Keratinocyte (primary cell): ENCODE data around the gene TNFRSF17. TPM values are rescaled to one million over a fixed set of nuclear protein-coding genes. Genes with fewer than 3 reads are reported as not detected.
"Not testable (repeated sequence)": the region's sequence is repeated elsewhere in the genome, so short reads cannot be mapped to it uniquely, and the experiment has no call there.

Experiments used
- DNase-seq: peaks from one replicate; pipeline ENCODE4 v3.0.0-alpha.2; 2011; ENCODE audit warnings: low read depth, missing footprints, low spot score
- FAIRE-seq: peaks from 2 replicates; lab custom pipeline; 2011; peaks lifted over from hg19 to GRCh38; lab: Jason Lieb, UNC
- H2AFZ ChIP-seq: 2 replicates; pipeline ENCODE4 v1.6.0; 2012; ENCODE audit warnings: low read length, control low read depth, inconsistent platforms; ENCODE audit not compliant: control insufficient read depth
- H3K27ac ChIP-seq: 2 replicates; pipeline ENCODE4 v1.5.1; 2011; ENCODE audit warnings: low read length; ENCODE audit not compliant: control insufficient read depth, insufficient read depth
- H3K27me3 ChIP-seq: 3 replicates; pipeline ENCODE4 v1.6.0; 2011; ENCODE audit warnings: low read length; ENCODE audit not compliant: control insufficient read depth, insufficient read depth; ENCODE audit errors: extremely low read depth
- H3K36me3 ChIP-seq, 2 experiments: 2 replicates in 1 of 2; 3 replicates in 1 of 2; pipeline ENCODE4 v1.5.1; 2011; ENCODE audit warnings: low read length in 2 of 2, mild to moderate bottlenecking in 1 of 2; ENCODE audit not compliant: control insufficient read depth in 2 of 2, insufficient read depth in 2 of 2; ENCODE audit errors: extremely low read depth in 1 of 2
- H3K4me1 ChIP-seq: 3 replicates; pipeline ENCODE4 v1.5.1; 2011; ENCODE audit warnings: low read length; ENCODE audit not compliant: control insufficient read depth, insufficient read depth; ENCODE audit errors: extremely low read depth
- H3K4me2 ChIP-seq: 3 replicates; pipeline ENCODE4 v1.6.0; 2011; ENCODE audit warnings: low read depth, low read length; ENCODE audit not compliant: control insufficient read depth, insufficient read depth; ENCODE audit errors: extremely low read depth
- H3K4me3 ChIP-seq, 3 experiments: fragments of 200-600 bp in 1 of 3; sonication (generic) in 1 of 3; 2 replicates in 2 of 3; 3 replicates in 1 of 3; pipeline ENCODE4 v1.5.1; 2011 to 2016; ENCODE audit warnings: low read length in 3 of 3, mild to moderate bottlenecking in 3 of 3, control low read depth in 2 of 3, inconsistent platforms in 1 of 3, low read depth in 1 of 3, mixed read lengths in 1 of 3, mixed run types in 1 of 3, moderate library complexity in 1 of 3; ENCODE audit not compliant: control insufficient read depth in 2 of 3, insufficient read depth in 2 of 3; ENCODE audit errors: extremely low read depth in 1 of 3
- H3K79me2 ChIP-seq: 2 replicates; pipeline ENCODE4 v1.6.0; 2012; ENCODE audit warnings: low read length; ENCODE audit not compliant: control insufficient read depth, insufficient read depth
- H3K9ac ChIP-seq: 3 replicates; pipeline ENCODE4 v1.6.0; 2011; ENCODE audit warnings: low read length; ENCODE audit not compliant: control insufficient read depth, insufficient read depth; ENCODE audit errors: extremely low read depth
- H3K9me1 ChIP-seq: 3 replicates; pipeline ENCODE4 v1.6.0; 2011; ENCODE audit warnings: low read length; ENCODE audit not compliant: control insufficient read depth, insufficient read depth; ENCODE audit errors: extremely low read depth
- H3K9me3 ChIP-seq: 2 replicates; pipeline ENCODE4 v1.5.1; 2012; ENCODE audit warnings: low read depth, low read length; ENCODE audit not compliant: control insufficient read depth
- H4K20me1 ChIP-seq: 3 replicates; pipeline ENCODE4 v1.6.0; 2011; ENCODE audit warnings: low read length; ENCODE audit not compliant: control insufficient read depth, insufficient read depth; ENCODE audit errors: extremely low read depth
- CTCF ChIP-seq, 3 experiments: IDR thresholded peaks in 1 of 3; conservative IDR thresholded peaks in 1 of 3; optimal IDR thresholded peaks in 1 of 3; 2 replicates in 2 of 3; 3 replicates in 1 of 3; pipeline versions ENCODE3 to v1.5.1; 2011; ENCODE audit warnings: low read length in 3 of 3, mild to moderate bottlenecking in 3 of 3, moderate library complexity in 2 of 3, control low read depth in 1 of 3, inconsistent platforms in 1 of 3; ENCODE audit not compliant: insufficient read depth in 2 of 3; ENCODE audit errors: extremely low read depth in 1 of 3
- EZH2 ChIP-seq: IDR thresholded peaks from one replicate; pipeline ENCODE4 v1.6.1; 2012; ENCODE audit warnings: inconsistent platforms, mild to moderate bottlenecking, low read length, moderate library complexity
- dilution Hi-C: fragments of 300-500 bp; cut with MboI; formaldehyde crosslinking; loops from one replicate; pipeline ENCODE4 v1.7.0; 2020; ENCODE audit warnings: low sequenced_read_pairs; ENCODE audit not compliant: extremely low pct_ligation_motif_present
- polyA plus RNA-seq, 5 experiments: library from polyadenylated mRNA; depleted of rRNA in 3 of 5; stranded (reverse) in 3 of 5; stranded (forward) in 1 of 5; unstranded in 1 of 5; fragments of >200 nt; gene quantifications; 1 replicate in 1 of 5; 2 replicates in 3 of 5; 3 replicates in 1 of 5; pipeline versions ENCODE4 v1.2.1 to v1.2.3, GENCODE V29; 2011 to 2012; ENCODE audit warnings: missing spikeins in 2 of 5, low read depth in 1 of 5, low replicate concordance in 1 of 5

The TNFRSF17 gene
- polyA plus RNA-seq, 1 donor (not counting 4 experiments of a cell fraction or from before 2014, with no cell fraction given), result not detected

GRCh38 chr16:11916524-11917285 lies 48.3 kb upstream of the TNFRSF17 start:
- TF ChIP-seq EZH2 (no peak), CTCF (optimal IDR thresholded peaks at IDR 0.05 in 1 of 3, IDR thresholded peaks at IDR 0.05 in 1 of 3, conservative IDR thresholded peaks at IDR 0.05 in 1 of 3; ENCODE audit: extremely low read depth in 1 of 3, insufficient read depth in 2 of 3, low read length in 3 of 3) (peak in 2 of 3 experiments; percentile 6 to 18)
- Histone ChIP-seq H3K9me1 (no peaks in the 10 kb centered on the region), H3K4me3 (peak overlapping the region; percentile 69 to 91 (median 82)), H3K9ac (peak overlapping the region; percentile 83), H3K36me3 (no peaks in the 10 kb centered on the region), H3K27me3 (no peaks in the 10 kb centered on the region), H3K4me2 (peak overlapping the region; percentile 84), H3K27ac (peak overlapping the region; percentile 90), H3K79me2 (peaks cover 39% of the 10 kb centered on the region), H3K9me3 (no peaks in the 10 kb centered on the region), H4K20me1 (peaks cover 18% of the 10 kb centered on the region), H3K4me1 (peaks cover 21% of the 10 kb centered on the region), H2AFZ (peak overlapping the region; percentile 92)
- peak; percentile 52 for FAIRE-seq
- dilution Hi-C loops, result no loop called here
- peak; percentile 50 for DNase-seq

GRCh38 chr16:11924046-11924445 lies 41.0 kb upstream of the TNFRSF17 start:
- H3K4me1 ChIP-seq, H3K79me2 ChIP-seq, dilution Hi-C loops, H2AFZ ChIP-seq, H3K4me2 ChIP-seq, H3K27me3 ChIP-seq, DNase-seq, H3K9me1 ChIP-seq, H3K4me3 ChIP-seq, H3K36me3 ChIP-seq, H3K9me3 ChIP-seq, FAIRE-seq, H3K9ac ChIP-seq, H4K20me1 ChIP-seq, H3K27ac ChIP-seq: not testable (repeated sequence)

- H3K27me3 ChIP-seq, H3K9ac ChIP-seq, FAIRE-seq, H4K20me1 ChIP-seq, DNase-seq, dilution Hi-C loops, H2AFZ ChIP-seq, H3K79me2 ChIP-seq, H3K27ac ChIP-seq, H3K4me1 ChIP-seq, H3K4me3 ChIP-seq, H3K36me3 ChIP-seq, H3K9me3 ChIP-seq, H3K9me1 ChIP-seq, H3K4me2 ChIP-seq: not testable (repeated sequence)
Observed at GRCh38 chr16:11927350-11927749, 37.7 kb upstream of the TNFRSF17 start.

GRCh38 chr16:11941945-11942344 lies 23.1 kb upstream of the TNFRSF17 start, which contains the start of gene NPIPB2:
Gene NPIPB2 (minus strand): TSS chr16:11942045. CDS start chr16:11942045, 0 bp downstream.
- H2AFZ ChIP-seq, H3K4me3 ChIP-seq, DNase-seq, H3K9me3 ChIP-seq, H3K9ac ChIP-seq, H3K79me2 ChIP-seq, H3K4me1 ChIP-seq, H3K36me3 ChIP-seq, H3K9me1 ChIP-seq, H3K27me3 ChIP-seq, dilution Hi-C loops, H3K27ac ChIP-seq, FAIRE-seq, H4K20me1 ChIP-seq, H3K4me2 ChIP-seq: not testable (repeated sequence)
